Measurements from ENCODE around the gene DTD1. TPM values are rescaled to one million over a fixed set of nuclear protein-coding genes. Genes with fewer than 3 reads are reported as not detected.

The DTD1 gene
- total RNA-seq, 1 experiment from 2014 or later = 16.6 TPM

- no peak for DNase-seq (ENCODE audit: low spot score)
- Histone ChIP-seq H3K36me3 (ENCODE audit: insufficient read depth, low read length, poor library complexity, severe bottlenecking) (no peaks in the 10 kb centered on the region), H3K27ac (ENCODE audit: low read depth, low read length, poor library complexity, severe bottlenecking) (no peak within 1 kb of the TSS), H3K9me3 (ENCODE audit: low read depth, low read length, poor library complexity, severe bottlenecking) (no peaks in the 10 kb centered on the region), H3K4me1 (ENCODE audit: insufficient read depth, low read length, poor library complexity, severe bottlenecking) (no peaks in the 10 kb centered on the region), H3K4me3 (ENCODE audit: low read depth, low read length, poor library complexity, severe bottlenecking) (no peak within 1 kb of the TSS), H3K27me3 (replicated peaks; ENCODE audit: insufficient read depth, low read depth, low read length, poor library complexity) (peaks cover 6% of the 10 kb centered on the region)
- BruUV-seq (replicated peaks) = no TSS peak
- intact Hi-C loops (cut with micrococcal nuclease; ENCODE audit: unreplicated experiment) = no loop called here
- TF ChIP-seq CTCF (conservative IDR thresholded peaks at IDR 0.05; ENCODE audit: low read depth, low read length) = no peak
- TF ChIP-seq EZH2 (IDR thresholded peaks at IDR 0.05; ENCODE audit: borderline replicate concordance, low read depth, low read length, poor library complexity, severe bottlenecking) = no peak
- ChIA-PET POLR2A (ENCODE audit: low non-redundant PET) (no interaction called here), CTCF (no interaction called here)
Measured at GRCh38 chr20:18813483-18813882, 225.6 kb downstream of the DTD1 start, which contains the start of gene SCP2D1. Gene SCP2D1, plus strand, starts transcription at chr20:18813783. Its CDS starts 33 bp downstream, at chr20:18813816.

DNA sequence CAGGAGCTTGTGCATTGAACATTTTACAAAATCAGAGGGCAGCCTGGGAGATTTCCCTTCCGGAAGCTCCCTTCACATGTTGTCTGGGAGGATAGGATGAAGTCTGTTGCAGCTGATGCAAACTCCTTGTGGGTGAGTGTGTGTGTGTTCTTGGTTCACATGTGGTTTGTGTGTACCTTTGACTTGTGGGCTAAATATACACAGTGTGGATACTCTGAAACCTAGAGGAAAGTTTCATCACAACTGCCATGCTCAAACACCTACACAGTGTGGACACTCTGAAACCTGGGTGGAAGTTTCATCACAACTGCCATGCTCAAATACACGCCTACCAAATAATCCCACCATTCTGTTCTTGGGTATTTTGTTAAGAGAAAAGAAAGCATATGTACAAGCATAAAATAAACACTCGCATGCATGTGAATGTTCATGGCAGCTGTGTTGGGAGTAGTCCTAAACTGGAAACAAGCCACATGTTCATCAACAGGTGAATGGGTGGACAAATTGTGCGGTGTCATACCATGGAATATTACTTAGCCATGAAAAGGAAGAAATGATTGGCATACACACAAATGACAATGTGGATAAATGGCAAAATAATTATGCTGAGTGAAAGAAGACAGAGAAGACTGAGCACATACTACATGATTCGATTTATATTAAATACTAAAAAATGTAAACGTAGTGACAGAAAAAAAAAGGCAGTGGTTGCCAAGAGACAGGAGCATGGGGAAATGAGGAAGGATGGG, 227.5 kb downstream of the DTD1 start:
- Histone ChIP-seq H3K4me1 (ENCODE audit: insufficient read depth, low read length, poor library complexity, severe bottlenecking) (no peaks in the 10 kb centered on the region), H3K27me3 (replicated peaks; ENCODE audit: insufficient read depth, low read depth, low read length, poor library complexity) (peaks cover 6% of the 10 kb centered on the region), H3K9me3 (ENCODE audit: low read depth, low read length, poor library complexity, severe bottlenecking) (no peaks in the 10 kb centered on the region), H3K36me3 (ENCODE audit: insufficient read depth, low read length, poor library complexity, severe bottlenecking) (no peaks in the 10 kb centered on the region), H3K4me3 (ENCODE audit: low read depth, low read length, poor library complexity, severe bottlenecking) (no peak overlapping the region), H3K27ac (ENCODE audit: low read depth, low read length, poor library complexity, severe bottlenecking) (no peak overlapping the region)
- CTCF ChIA-PET = no interaction called here
- TF ChIP-seq CTCF (conservative IDR thresholded peaks at IDR 0.05; ENCODE audit: low read depth, low read length) = no peak
- TF ChIP-seq EZH2 (IDR thresholded peaks at IDR 0.05; ENCODE audit: borderline replicate concordance, low read depth, low read length, poor library complexity, severe bottlenecking) = no peak
- intact Hi-C loops (cut with micrococcal nuclease; ENCODE audit: unreplicated experiment) = no loop called here
- POLR2A ChIA-PET (ENCODE audit: low non-redundant PET) = no interaction called here
- BruUV-seq (replicated peaks) = no TSS peak
- DNase-seq (ENCODE audit: low spot score) = no peak

Other genes with a start within 250 kb of the DTD1 start
- 3.9 and 4.4 TPM in 2 replicates for gene DZANK1, start 121.0 kb upstream of the DTD1 start, total RNA-seq (2021)
- 18.1 and 22.1 TPM in 2 replicates for gene POLR3F, start 120.7 kb upstream of the DTD1 start, total RNA-seq (2021)
- 20.1 and 20.3 TPM in 2 replicates for gene RBBP9, start 90.8 kb upstream of the DTD1 start, total RNA-seq (2021)
- 55.6 and 55.9 TPM in 2 replicates for gene SEC23B, start 80.1 kb upstream of the DTD1 start, total RNA-seq (2021)
- gene SMIM26, start 20.6 kb upstream of the DTD1 start, total RNA-seq (2021) = 56.6 and 57.7 TPM in 2 replicates
- gene SCP2D1, start 225.7 kb downstream of the DTD1 start, total RNA-seq (2021) = not detected in 2 replicates

Data from A673 (cell line).